DLD1 (cell line): ENCODE results near the gene BIRC2.

Source experiments
- in situ Hi-C: cut with HindIII; loops from 2 replicates; pipeline ENCODE4 v1.10.0; 2017; ENCODE audit warnings: low sequenced_read_pairs

The BIRC2 gene

GRCh38 chr11:102398297-102398696, 51.3 kb downstream of the BIRC2 start:
- in situ Hi-C loops = no loop called here

GRCh38 chr11:102399189-102399588, 52.2 kb downstream of the BIRC2 start:
- in situ Hi-C loops = no loop called here

GRCh38 chr11:102400603-102401002, 53.6 kb downstream of the BIRC2 start:
- in situ Hi-C loops = loop anchor here (10.0 kb wide), 1 partner anchor 94 kb away; no protein-coding TSS in a partner anchor

- in situ Hi-C loops = loop anchor here (10.0 kb wide), 1 partner anchor 93 kb away; no protein-coding TSS in a partner anchor
These were observed 54.9 kb downstream of the BIRC2 start for GRCh38 chr11:102401905-102402304.

GRCh38 chr11:102402548-102402947, 55.5 kb downstream of the BIRC2 start:
- in situ Hi-C loops = loop anchor here (10.0 kb wide), 1 partner anchor 92 kb away; no protein-coding TSS in a partner anchor

- in situ Hi-C loops = loop anchor here (10.0 kb wide), 1 partner anchor 89 kb away; no protein-coding TSS in a partner anchor
These were observed 58.5 kb downstream of the BIRC2 start for GRCh38 chr11:102405501-102405900.

GRCh38 chr11:102406099-102406498, 59.1 kb downstream of the BIRC2 start:
- in situ Hi-C loops = loop anchor here (10.0 kb wide), 1 partner anchor 89 kb away; no protein-coding TSS in a partner anchor

- in situ Hi-C loops = loop anchor here (10.0 kb wide), 1 partner anchor 87 kb away; no protein-coding TSS in a partner anchor
These were observed 60.9 kb downstream of the BIRC2 start for GRCh38 chr11:102407901-102408300.

GRCh38 chr11:102408339-102408738, 61.3 kb downstream of the BIRC2 start:
- in situ Hi-C loops = loop anchor here (10.0 kb wide), 1 partner anchor 86 kb away; no protein-coding TSS in a partner anchor

GRCh38 chr11:102410382-102410784, 63.4 kb downstream of the BIRC2 start:
- in situ Hi-C loops = no loop called here

- in situ Hi-C loops = no loop called here
These were observed 64.1 kb downstream of the BIRC2 start for GRCh38 chr11:102411142-102411541.

GRCh38 chr11:102413497-102413896, 66.5 kb downstream of the BIRC2 start:
- in situ Hi-C loops = no loop called here

- in situ Hi-C loops = no loop called here
These were observed 67.5 kb downstream of the BIRC2 start for GRCh38 chr11:102414559-102414958.

- in situ Hi-C loops = no loop called here
These were observed 68.4 kb downstream of the BIRC2 start for GRCh38 chr11:102415304-102415916.

- in situ Hi-C loops = no loop called here
These were observed 70.0 kb downstream of the BIRC2 start for GRCh38 chr11:102416976-102417375.

- in situ Hi-C loops = no loop called here
These were observed 72.2 kb downstream of the BIRC2 start for GRCh38 chr11:102419181-102419580.

GRCh38 chr11:102420547-102420946, 73.5 kb downstream of the BIRC2 start:
- in situ Hi-C loops = no loop called here

- in situ Hi-C loops = no loop called here
These were observed 74.2 kb downstream of the BIRC2 start for GRCh38 chr11:102421261-102421660.

GRCh38 chr11:102422817-102423712, 76.1 kb downstream of the BIRC2 start:
- in situ Hi-C loops = no loop called here

GRCh38 chr11:102423936-102424335, 76.9 kb downstream of the BIRC2 start:
- in situ Hi-C loops = no loop called here

- in situ Hi-C loops = no loop called here
These were observed 79.0 kb downstream of the BIRC2 start for GRCh38 chr11:102426000-102426399.

- in situ Hi-C loops = no loop called here
These were observed 79.6 kb downstream of the BIRC2 start for GRCh38 chr11:102426570-102426969.
